Type B pancreatic cell (in vitro differentiated cells): Measurements from ENCODE around the gene PAX5. TPM values are rescaled to one million over a fixed set of nuclear protein-coding genes. Genes with fewer than 3 reads are reported as not detected.

Experiments used
- DNase-seq: peaks from one replicate; pipeline ENCODE4 v3.0.0; 2021; ENCODE audit warnings: mixed read lengths; ENCODE audit not compliant: unreplicated experiment; ENCODE audit errors: extremely low spot score
- H3K27ac Mint-ChIP-seq: 2 replicates; pipeline ENCODE4 v1.8.0; 2021; ENCODE audit warnings: mild to moderate bottlenecking, mixed read lengths
- H3K27me3 Mint-ChIP-seq: 2 replicates; pipeline ENCODE4 v1.8.0; 2021; ENCODE audit warnings: mixed read lengths
- H3K36me3 Mint-ChIP-seq: 2 replicates; pipeline ENCODE4 v1.8.0; 2021; ENCODE audit warnings: mixed read lengths
- H3K4me1 Mint-ChIP-seq: one replicate; pipeline ENCODE4 v1.8.0; 2021; ENCODE audit warnings: mixed read lengths; ENCODE audit not compliant: unreplicated experiment
- H3K4me3 Mint-ChIP-seq: 2 replicates; pipeline ENCODE4 v1.8.0; 2021; ENCODE audit warnings: mild to moderate bottlenecking, mixed read lengths
- H3K9me3 Mint-ChIP-seq: 2 replicates; pipeline ENCODE4 v1.8.0; 2021; ENCODE audit warnings: mixed read lengths
- total RNA-seq: library from RNA; stranded (reverse); gene quantifications from 2 replicates; pipeline ENCODE4 v1.2.1, GENCODE V29; 2021; ENCODE audit warnings: low replicate concordance
- TF ChIP-seq, protein P1 (sequence below): fragments of 200-600 bp; sonication (generic); conservative IDR thresholded peaks from 2 replicates; pipeline ENCODE4 v1.5.0; 2021; ENCODE audit warnings: antibody characterized with exemption, mild to moderate bottlenecking

PAX5 gene
- total RNA-seq, 1 donor from 2014 or later, result not detected

DNA sequence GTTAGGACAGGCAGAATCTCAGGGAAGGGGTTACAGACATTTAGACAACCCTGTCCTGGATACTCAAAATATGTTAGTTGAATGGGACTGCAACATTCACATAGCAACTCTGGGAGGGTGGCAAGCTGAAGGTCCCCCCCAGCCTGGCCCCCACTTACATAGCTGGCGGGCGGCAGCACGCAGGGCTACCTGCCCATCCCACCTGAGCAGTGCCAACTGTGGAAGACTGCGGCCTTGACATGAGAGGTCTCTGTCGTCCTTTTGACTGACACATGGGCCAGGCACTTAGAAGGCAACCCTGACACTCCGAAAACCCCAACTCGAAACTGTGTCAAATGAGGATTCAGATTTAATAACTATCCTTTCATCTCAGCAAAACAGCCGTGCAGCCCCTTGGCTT, 16.5 kb downstream of the PAX5 start:
- Mint-ChIP-seq H3K4me1 (no peaks in the 10 kb centered on the region), H3K27me3 (peaks cover 95% of the 10 kb centered on the region), H3K36me3 (no peaks in the 10 kb centered on the region), H3K9me3 (no peaks in the 10 kb centered on the region), H3K4me3 (no peak overlapping the region), H3K27ac (no peak overlapping the region)
- TF ChIP-seq, protein P1, sequence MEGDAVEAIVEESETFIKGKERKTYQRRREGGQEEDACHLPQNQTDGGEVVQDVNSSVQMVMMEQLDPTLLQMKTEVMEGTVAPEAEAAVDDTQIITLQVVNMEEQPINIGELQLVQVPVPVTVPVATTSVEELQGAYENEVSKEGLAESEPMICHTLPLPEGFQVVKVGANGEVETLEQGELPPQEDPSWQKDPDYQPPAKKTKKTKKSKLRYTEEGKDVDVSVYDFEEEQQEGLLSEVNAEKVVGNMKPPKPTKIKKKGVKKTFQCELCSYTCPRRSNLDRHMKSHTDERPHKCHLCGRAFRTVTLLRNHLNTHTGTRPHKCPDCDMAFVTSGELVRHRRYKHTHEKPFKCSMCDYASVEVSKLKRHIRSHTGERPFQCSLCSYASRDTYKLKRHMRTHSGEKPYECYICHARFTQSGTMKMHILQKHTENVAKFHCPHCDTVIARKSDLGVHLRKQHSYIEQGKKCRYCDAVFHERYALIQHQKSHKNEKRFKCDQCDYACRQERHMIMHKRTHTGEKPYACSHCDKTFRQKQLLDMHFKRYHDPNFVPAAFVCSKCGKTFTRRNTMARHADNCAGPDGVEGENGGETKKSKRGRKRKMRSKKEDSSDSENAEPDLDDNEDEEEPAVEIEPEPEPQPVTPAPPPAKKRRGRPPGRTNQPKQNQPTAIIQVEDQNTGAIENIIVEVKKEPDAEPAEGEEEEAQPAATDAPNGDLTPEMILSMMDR, result no peak
- no peak for DNase-seq

DNA sequence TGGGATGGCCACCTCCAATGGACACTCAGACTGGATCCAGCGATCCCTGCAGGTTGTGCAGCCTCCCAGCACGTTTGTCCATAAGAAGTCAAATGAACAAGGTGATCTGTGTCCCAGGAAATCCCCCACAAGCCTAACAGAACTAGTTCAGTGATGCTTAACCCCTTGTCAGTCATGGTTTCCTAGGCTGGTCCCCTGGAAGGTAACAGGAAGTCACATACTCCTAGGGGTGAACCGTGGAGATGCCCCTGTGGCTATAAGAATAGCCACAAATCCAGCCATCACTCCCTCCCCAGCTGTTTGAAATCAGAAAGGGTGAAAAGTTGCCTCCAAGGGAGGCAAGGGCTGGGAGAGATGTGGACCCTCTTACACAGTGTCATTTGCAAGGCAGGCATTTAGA, 22.5 kb downstream of the PAX5 start:
- H3K4me3 Mint-ChIP-seq, result no peak overlapping the region
- no peaks in the 10 kb centered on the region for H3K9me3 Mint-ChIP-seq
- no peaks in the 10 kb centered on the region for H3K4me1 Mint-ChIP-seq
- TF ChIP-seq, protein P1, result no peak
- no peak overlapping the region for H3K27ac Mint-ChIP-seq
- no peak for DNase-seq
- H3K27me3 Mint-ChIP-seq, result peaks cover 93% of the 10 kb centered on the region
- H3K36me3 Mint-ChIP-seq, result no peaks in the 10 kb centered on the region

DNA sequence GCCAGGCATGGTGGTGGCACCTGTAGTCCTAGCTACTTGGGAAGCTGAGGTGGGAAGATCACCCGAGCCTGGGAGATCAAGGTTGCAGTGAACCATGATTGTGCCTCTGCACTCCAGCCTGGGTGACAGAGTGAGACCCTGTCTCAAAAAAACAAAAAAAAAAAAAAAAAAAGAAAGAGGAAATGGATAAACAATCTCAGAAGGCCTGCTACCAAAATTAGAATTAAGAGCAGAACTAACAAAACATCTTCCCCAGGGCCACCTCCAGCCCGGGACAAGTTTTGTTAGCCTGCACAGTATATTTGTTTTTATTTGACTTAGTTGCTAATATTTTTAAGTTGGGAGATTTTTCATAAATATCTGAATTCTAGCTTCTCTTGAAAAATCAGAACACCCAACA, 23.1 kb downstream of the PAX5 start:
- H3K9me3 Mint-ChIP-seq, result no peaks in the 10 kb centered on the region
- no peaks in the 10 kb centered on the region for H3K36me3 Mint-ChIP-seq
- no peak overlapping the region for H3K4me3 Mint-ChIP-seq
- no peak for DNase-seq
- TF ChIP-seq, protein P1, result no peak
- H3K4me1 Mint-ChIP-seq, result no peaks in the 10 kb centered on the region
- no peak overlapping the region for H3K27ac Mint-ChIP-seq
- H3K27me3 Mint-ChIP-seq, result peaks cover 93% of the 10 kb centered on the region

DNA sequence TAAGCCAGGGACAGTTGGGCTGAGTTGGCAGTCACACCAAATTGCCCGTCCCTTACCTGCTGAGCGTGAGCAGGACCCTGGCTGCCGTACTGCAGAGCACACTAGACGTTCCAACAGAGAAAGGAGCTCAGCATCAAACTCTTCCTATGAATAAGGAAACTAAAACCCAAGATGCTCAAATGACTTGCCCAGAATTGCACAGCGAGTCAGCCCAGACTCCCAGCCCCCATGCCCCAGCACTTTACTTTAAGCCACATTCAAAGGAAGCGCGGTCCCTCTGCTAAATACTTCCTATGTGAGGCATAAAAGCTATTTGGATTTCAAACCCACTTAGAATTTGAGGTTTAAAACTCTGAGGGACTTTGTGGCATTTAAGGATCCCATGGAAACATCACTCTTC, 23.9 kb downstream of the PAX5 start:
- Mint-ChIP-seq H3K4me1 (no peaks in the 10 kb centered on the region), H3K9me3 (no peaks in the 10 kb centered on the region), H3K4me3 (no peak overlapping the region), H3K27ac (no peak overlapping the region), H3K27me3 (peaks cover 96% of the 10 kb centered on the region), H3K36me3 (no peaks in the 10 kb centered on the region)
- DNase-seq, result no peak
- TF ChIP-seq, protein P1, result no peak

DNA sequence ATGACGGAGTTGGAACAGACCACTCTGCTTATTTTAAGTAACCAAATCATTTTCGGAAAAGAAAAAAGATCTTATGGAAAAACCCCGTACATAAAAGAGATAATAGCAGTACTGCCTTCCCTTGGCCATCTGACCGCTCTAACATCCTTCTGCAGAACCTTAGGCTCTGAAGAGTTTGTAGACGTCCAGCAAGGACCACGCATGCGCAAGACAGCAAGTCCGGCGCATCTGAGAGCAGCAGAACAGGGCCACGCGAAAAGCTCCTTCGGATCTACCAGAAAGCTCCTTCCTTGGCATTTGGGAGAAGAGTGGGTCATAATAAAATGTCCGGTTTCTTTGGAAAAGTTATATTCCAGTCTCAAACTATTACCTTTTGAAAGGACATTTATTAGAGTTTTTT, 26.8 kb downstream of the PAX5 start:
- no peak for DNase-seq
- Mint-ChIP-seq H3K4me3 (no peak overlapping the region), H3K27ac (no peak overlapping the region), H3K9me3 (no peaks in the 10 kb centered on the region), H3K36me3 (no peaks in the 10 kb centered on the region), H3K27me3 (peaks cover 98% of the 10 kb centered on the region), H3K4me1 (no peaks in the 10 kb centered on the region)
- TF ChIP-seq, protein P1, result no peak

DNA sequence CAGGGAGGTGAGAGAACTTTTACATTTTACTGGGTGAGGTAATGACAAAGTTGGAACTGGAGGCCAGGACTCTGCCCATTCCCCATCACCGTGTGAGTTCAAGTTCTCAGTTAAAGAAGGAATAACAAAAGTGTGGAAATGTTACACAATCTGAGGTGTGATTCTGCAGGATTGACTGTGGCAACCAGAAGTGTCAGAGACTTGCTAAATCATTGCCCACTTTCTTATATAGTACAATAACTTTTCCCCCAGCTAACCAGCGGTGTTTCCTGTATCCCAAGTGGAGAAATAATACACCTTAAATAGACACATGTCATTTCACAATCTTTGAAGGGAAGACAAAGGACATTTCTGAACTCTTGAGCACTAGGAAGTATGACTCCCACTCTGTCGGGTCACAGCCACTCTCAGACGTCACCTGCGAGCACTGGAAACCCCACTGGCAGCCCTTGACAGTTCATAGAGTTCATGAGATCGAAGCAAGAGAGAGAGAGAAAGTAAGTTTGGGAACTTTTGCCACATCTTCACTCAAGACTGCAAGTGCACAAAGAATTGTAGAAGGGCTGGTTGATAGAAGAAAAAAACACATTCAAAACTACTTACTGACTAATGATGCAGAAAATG, 28.4 kb downstream of the PAX5 start:
- Mint-ChIP-seq H3K27me3 (peaks cover 98% of the 10 kb centered on the region), H3K4me3 (no peak overlapping the region), H3K27ac (no peak overlapping the region), H3K36me3 (no peaks in the 10 kb centered on the region), H3K9me3 (no peaks in the 10 kb centered on the region), H3K4me1 (peaks cover 4% of the 10 kb centered on the region)
- DNase-seq, result no peak
- TF ChIP-seq, protein P1, result no peak
